SK-N-SH (cell line): ENCODE measurements around the gene CLDN7.

ENCODE experiments used
- EP300 ChIP-seq, 2 experiments: IDR thresholded peaks; 2 replicates each; pipeline versions ENCODE4 v1.4.0 to v1.6.1; 2012; ENCODE audit warnings: borderline replicate concordance in 1 of 2, low read depth in 1 of 2, low read length in 1 of 2
- GABPA ChIP-seq: IDR thresholded peaks from 2 replicates; pipeline ENCODE4 v1.4.0; 2012; ENCODE audit warnings: low read depth, mild to moderate bottlenecking
- JUND ChIP-seq: IDR thresholded peaks from 2 replicates; pipeline ENCODE4 v1.4.0; 2012
- NFIC ChIP-seq: IDR thresholded peaks from 2 replicates; pipeline ENCODE4 v1.4.0; 2012; ENCODE audit warnings: borderline replicate concordance
- POLR2AphosphoS5 ChIP-seq: IDR thresholded peaks from 2 replicates; pipeline ENCODE4 v1.6.1; 2012; ENCODE audit warnings: low read depth, low read length
- RXRA ChIP-seq: IDR thresholded peaks from 2 replicates; pipeline ENCODE4 v1.4.0; 2012; ENCODE audit warnings: low read depth, mild to moderate bottlenecking, borderline replicate concordance
- TF ChIP-seq, protein P1 (sequence below): fragments of 200-600 bp; sonication (generic); IDR thresholded peaks from 2 replicates; pipeline ENCODE4 v1.6.1; 2017; ENCODE audit warnings: antibody characterized with exemption, mild to moderate bottlenecking, moderate library complexity

DNA sequence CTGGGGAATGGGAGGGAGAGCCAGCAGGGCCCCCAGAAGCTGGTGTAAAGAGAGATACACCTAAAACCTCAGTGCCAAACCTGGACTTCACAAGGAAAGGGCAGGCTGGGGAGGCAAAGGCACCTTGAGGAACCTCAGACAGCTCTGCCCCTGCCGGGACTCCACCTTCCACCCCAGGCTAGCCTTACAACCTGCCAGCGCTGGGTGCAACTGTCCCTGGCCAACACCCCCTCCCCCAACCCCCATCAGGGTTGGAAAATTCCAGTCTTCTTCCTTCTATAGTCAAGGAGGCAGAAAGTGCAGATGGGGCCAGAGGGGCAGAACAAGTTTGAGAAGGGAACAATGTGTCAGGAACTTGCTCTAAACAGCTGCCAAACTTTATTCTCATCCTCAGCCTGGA lies 29.9 kb upstream of the CLDN7 start:
- TF ChIP-seq, protein P1, sequence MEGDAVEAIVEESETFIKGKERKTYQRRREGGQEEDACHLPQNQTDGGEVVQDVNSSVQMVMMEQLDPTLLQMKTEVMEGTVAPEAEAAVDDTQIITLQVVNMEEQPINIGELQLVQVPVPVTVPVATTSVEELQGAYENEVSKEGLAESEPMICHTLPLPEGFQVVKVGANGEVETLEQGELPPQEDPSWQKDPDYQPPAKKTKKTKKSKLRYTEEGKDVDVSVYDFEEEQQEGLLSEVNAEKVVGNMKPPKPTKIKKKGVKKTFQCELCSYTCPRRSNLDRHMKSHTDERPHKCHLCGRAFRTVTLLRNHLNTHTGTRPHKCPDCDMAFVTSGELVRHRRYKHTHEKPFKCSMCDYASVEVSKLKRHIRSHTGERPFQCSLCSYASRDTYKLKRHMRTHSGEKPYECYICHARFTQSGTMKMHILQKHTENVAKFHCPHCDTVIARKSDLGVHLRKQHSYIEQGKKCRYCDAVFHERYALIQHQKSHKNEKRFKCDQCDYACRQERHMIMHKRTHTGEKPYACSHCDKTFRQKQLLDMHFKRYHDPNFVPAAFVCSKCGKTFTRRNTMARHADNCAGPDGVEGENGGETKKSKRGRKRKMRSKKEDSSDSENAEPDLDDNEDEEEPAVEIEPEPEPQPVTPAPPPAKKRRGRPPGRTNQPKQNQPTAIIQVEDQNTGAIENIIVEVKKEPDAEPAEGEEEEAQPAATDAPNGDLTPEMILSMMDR = no peak
- no peak for TF ChIP-seq NFIC
- TF ChIP-seq POLR2AphosphoS5 = no peak
- TF ChIP-seq JUND = no peak
- TF ChIP-seq EP300 (IDR thresholded peaks at IDR 0.05; ENCODE audit: borderline replicate concordance in 1 of 2, low read depth in 1 of 2, low read length in 1 of 2) = no peak
- no peak for TF ChIP-seq GABPA
- TF ChIP-seq RXRA = no peak
